Measurements from ENCODE around the gene ELMO1. TPM values are rescaled to one million over a fixed set of nuclear protein-coding genes. Genes with fewer than 3 reads are reported as not detected.

ELMO1 gene
- total RNA-seq, 4 donors from 2014 or later = 24.6 to 120 (median 71.9) TPM

- Histone ChIP-seq H3K9me3 (no peaks in the 10 kb centered on the region), H3K27me3 (no peaks in the 10 kb centered on the region), H3K36me3 (no peaks in the 10 kb centered on the region), H3K4me3 (no peak overlapping the region), H3K4me1 (peaks cover 0 to under 1% (median 0%) of the 10 kb centered on the region in 4 donors), H3K27ac (no peak overlapping the region)
- intact Hi-C loops (cut with DNase I; ENCODE audit: low total_unique reads) = no loop called here
- TF ChIP-seq POLR2A (IDR thresholded peaks at IDR 0.05) (no peak), POLR2AphosphoS5 (IDR thresholded peaks at IDR 0.05) (no peak), CTCF (IDR thresholded peaks at IDR 0.05) (no peak), EP300 (IDR thresholded peaks at IDR 0.05; ENCODE audit: low read depth) (no peak)
- no peak for DNase-seq
- in situ Hi-C loops (cut with MboI; ENCODE audit: low pct_ligation_motif_present in 1 of 4, low pct_unique_long_range_greater_than_20kb in 1 of 4, low sequenced_read_pairs in 3 of 4) = no loop called here
- WGBS, 2 donors (ENCODE audit: low coverage in 1 of 2) = 93% methylated on average over 10 of the region's 10 CpGs
Observed at GRCh38 chr7:37320848-37321468, 127.7 kb downstream of the ELMO1 start.

- WGBS, 2 donors (ENCODE audit: low coverage in 1 of 2) = 53 to 76% methylated on average over 3 to 6 of the region's 6 CpGs
- H3K27me3 ChIP-seq = no peaks in the 10 kb centered on the region
- H3K4me1 ChIP-seq = peaks cover 0 to 5% (median 1%) of the 10 kb centered on the region in 4 donors
- TF ChIP-seq POLR2AphosphoS5 (IDR thresholded peaks at IDR 0.05) = no peak
- no peak for TF ChIP-seq EP300 (IDR thresholded peaks at IDR 0.05; ENCODE audit: low read depth)
- TF ChIP-seq CTCF (IDR thresholded peaks at IDR 0.05) = no peak
- TF ChIP-seq POLR2A (IDR thresholded peaks at IDR 0.05) = no peak
- no peak for DNase-seq
- intact Hi-C loops (cut with DNase I; ENCODE audit: low total_unique reads) = no loop called here
- no peaks in the 10 kb centered on the region for H3K36me3 ChIP-seq
- in situ Hi-C loops (cut with MboI; ENCODE audit: low pct_ligation_motif_present in 1 of 4, low pct_unique_long_range_greater_than_20kb in 1 of 4, low sequenced_read_pairs in 3 of 4) = no loop called here
- H3K4me3 ChIP-seq = no peak overlapping the region
- no peak overlapping the region for H3K27ac ChIP-seq
- H3K9me3 ChIP-seq = no peaks in the 10 kb centered on the region
Observed at GRCh38 chr7:37320140-37320847, 128.4 kb downstream of the ELMO1 start.

- Histone ChIP-seq H3K27me3 (no peaks in the 10 kb centered on the region), H3K4me1 (peaks cover 0 to 5% (median 2%) of the 10 kb centered on the region in 4 donors), H3K9me3 (no peaks in the 10 kb centered on the region), H3K27ac (no peak overlapping the region), H3K36me3 (no peaks in the 10 kb centered on the region), H3K4me3 (no peak overlapping the region)
- TF ChIP-seq EP300 (IDR thresholded peaks at IDR 0.05; ENCODE audit: low read depth) (no peak), POLR2A (IDR thresholded peaks at IDR 0.05) (no peak), CTCF (IDR thresholded peaks at IDR 0.05) (no peak), POLR2AphosphoS5 (IDR thresholded peaks at IDR 0.05) (no peak)
- in situ Hi-C loops (cut with MboI; ENCODE audit: low pct_ligation_motif_present in 1 of 4, low pct_unique_long_range_greater_than_20kb in 1 of 4, low sequenced_read_pairs in 3 of 4) = no loop called here
- DNase-seq = no peak
- intact Hi-C loops (cut with DNase I; ENCODE audit: low total_unique reads) = no loop called here
- WGBS, 2 donors (ENCODE audit: low coverage in 1 of 2) = 73 to 90% methylated on average over 2 of the region's 2 CpGs
Observed at GRCh38 chr7:37318541-37318940, 130.1 kb downstream of the ELMO1 start.

- H3K4me3 ChIP-seq = no peak overlapping the region
- WGBS, 2 donors (ENCODE audit: low coverage in 1 of 2) = 83 to 94% methylated on average over 5 of the region's 5 CpGs
- no peaks in the 10 kb centered on the region for H3K27me3 ChIP-seq
- peak overlapping the region in 1 of 4 donors; percentile 14 for H3K27ac ChIP-seq
- TF ChIP-seq POLR2AphosphoS5 (IDR thresholded peaks at IDR 0.05) (no peak), CTCF (IDR thresholded peaks at IDR 0.05) (no peak), EP300 (IDR thresholded peaks at IDR 0.05; ENCODE audit: low read depth) (no peak), POLR2A (IDR thresholded peaks at IDR 0.05) (no peak)
- DNase-seq = no peak
- H3K36me3 ChIP-seq = no peaks in the 10 kb centered on the region
- peaks cover 0 to 9% (median 4%) of the 10 kb centered on the region in 4 donors for H3K4me1 ChIP-seq
- in situ Hi-C loops (cut with MboI; ENCODE audit: low pct_ligation_motif_present in 1 of 4, low pct_unique_long_range_greater_than_20kb in 1 of 4, low sequenced_read_pairs in 3 of 4) (no loop called here), intact Hi-C loops (cut with DNase I; ENCODE audit: low total_unique reads) (no loop called here)
- H3K9me3 ChIP-seq = no peaks in the 10 kb centered on the region
Observed at GRCh38 chr7:37315772-37316715, 132.6 kb downstream of the ELMO1 start.

All from transverse colon (tissue), 4 donors.